Mesendoderm (in vitro differentiated cells): ENCODE data around the gene NKX6-2.
"Not testable (repeated sequence)": the region's sequence is repeated elsewhere in the genome, so short reads cannot be mapped to it uniquely, and the experiment has no call there.

Source experiments
- DNase-seq: peaks from one replicate; pipeline ENCODE4 v3.0.0; 2013
- H2AK5ac ChIP-seq: 2 replicates; pipeline ENCODE4 v1.6.1; 2013; ENCODE audit warnings: low read length, inconsistent platforms
- H2BK120ac ChIP-seq: 2 replicates; pipeline ENCODE4 v1.6.1; 2013; ENCODE audit warnings: low read depth, mild to moderate bottlenecking, low read length, moderate library complexity, mixed read lengths
- H2BK15ac ChIP-seq: replicated peaks from 2 replicates; pipeline ENCODE4 v1.6.1; 2013; ENCODE audit warnings: low read depth, mild to moderate bottlenecking, moderate library complexity
- H2BK5ac ChIP-seq: 2 replicates; pipeline ENCODE4 v1.6.1; 2013; ENCODE audit warnings: low read length, inconsistent platforms
- H3K18ac ChIP-seq: 2 replicates; pipeline ENCODE4 v1.6.1; 2013; ENCODE audit warnings: mild to moderate bottlenecking, low read length, mixed read lengths
- H3K23ac ChIP-seq: one replicate; pipeline ENCODE4 v1.6.1; 2013; ENCODE audit warnings: low read length
- H3K27ac ChIP-seq: 2 replicates; pipeline ENCODE4 v1.5.1; 2013; ENCODE audit warnings: low read depth, mild to moderate bottlenecking, inconsistent platforms, low read length, moderate library complexity
- H3K27me3 ChIP-seq: 2 replicates; pipeline ENCODE4 v1.6.1; 2013; ENCODE audit warnings: low read length, control low read depth, mild to moderate bottlenecking, inconsistent platforms; ENCODE audit not compliant: insufficient read depth, poor library complexity
- H3K36me3 ChIP-seq: 2 replicates; pipeline ENCODE4 v1.6.1; 2013; ENCODE audit warnings: low read length, inconsistent platforms; ENCODE audit not compliant: control insufficient read depth, insufficient read depth
- H3K4ac ChIP-seq: one replicate; pipeline ENCODE4 v1.6.1; 2013; ENCODE audit warnings: low read depth, mild to moderate bottlenecking, low read length, moderate library complexity
- H3K4me1 ChIP-seq: 2 replicates; pipeline ENCODE4 v1.6.1; 2013; ENCODE audit warnings: low read depth, low read length, inconsistent platforms; ENCODE audit not compliant: control insufficient read depth
- H3K4me2 ChIP-seq: 2 replicates; pipeline ENCODE4 v1.6.1; 2013; ENCODE audit warnings: low read length
- H3K4me3 ChIP-seq: 2 replicates; pipeline ENCODE4 v1.5.1; 2013; ENCODE audit warnings: mild to moderate bottlenecking, low read length
- H3K56ac ChIP-seq: one replicate; pipeline ENCODE4 v1.6.1; 2013; ENCODE audit warnings: low read length
- H3K79me1 ChIP-seq: 2 replicates; pipeline ENCODE4 v1.6.1; 2013; ENCODE audit warnings: low read length, inconsistent platforms
- H3K79me2 ChIP-seq: 2 replicates; pipeline ENCODE4 v1.6.1; 2013; ENCODE audit warnings: mild to moderate bottlenecking, low read length; ENCODE audit not compliant: control insufficient read depth, insufficient read depth
- H3K9ac ChIP-seq: 2 replicates; pipeline ENCODE4 v1.6.1; 2013; ENCODE audit warnings: low read length, inconsistent platforms
- H4K5ac ChIP-seq: one replicate; pipeline ENCODE4 v1.6.1; 2013; ENCODE audit warnings: low read length
- H4K8ac ChIP-seq: one replicate; pipeline ENCODE4 v1.6.1; 2013; ENCODE audit warnings: low read depth, mild to moderate bottlenecking, control low read depth, low read length, moderate library complexity
- WGBS: extraction: QIAGEN DNeasy Blood & Tissue Kit; methylation state at CpG from one replicate; pipeline ENCODE4 v1.1.7; 2013; ENCODE audit warnings: low lambda C conversion rate, missing lambda C conversion rate; ENCODE audit not compliant: insufficient coverage; ENCODE audit errors: extremely low coverage; 5-methylcytosine and 5-hydroxymethylcytosine counted together

The NKX6-2 gene

GRCh38 chr10:132743925-132744490 lies 41.9 kb downstream of the NKX6-2 start:
- Histone ChIP-seq H2AK5ac (no peak overlapping the region), H2BK15ac (no peak overlapping the region), H4K8ac (no peak overlapping the region), H4K5ac (no peak overlapping the region), H3K18ac (no peak overlapping the region), H3K27ac (no peak overlapping the region), H2BK5ac (no peak overlapping the region), H3K23ac (no peak overlapping the region), H3K4me1 (no peaks in the 10 kb centered on the region), H3K9ac (no peak overlapping the region), H3K4ac (no peak overlapping the region), H2BK120ac (no peak overlapping the region), H3K79me1 (no peaks in the 10 kb centered on the region), H3K4me3 (no peak overlapping the region), H3K4me2 (no peak overlapping the region), H3K27me3 (no peaks in the 10 kb centered on the region), H3K36me3 (no peaks in the 10 kb centered on the region), H3K79me2 (no peaks in the 10 kb centered on the region), H3K56ac (no peak overlapping the region)
- no CpG with 5 or more reads among the region's 18 CpGs for WGBS
- DNase-seq, result no peak

DNA sequence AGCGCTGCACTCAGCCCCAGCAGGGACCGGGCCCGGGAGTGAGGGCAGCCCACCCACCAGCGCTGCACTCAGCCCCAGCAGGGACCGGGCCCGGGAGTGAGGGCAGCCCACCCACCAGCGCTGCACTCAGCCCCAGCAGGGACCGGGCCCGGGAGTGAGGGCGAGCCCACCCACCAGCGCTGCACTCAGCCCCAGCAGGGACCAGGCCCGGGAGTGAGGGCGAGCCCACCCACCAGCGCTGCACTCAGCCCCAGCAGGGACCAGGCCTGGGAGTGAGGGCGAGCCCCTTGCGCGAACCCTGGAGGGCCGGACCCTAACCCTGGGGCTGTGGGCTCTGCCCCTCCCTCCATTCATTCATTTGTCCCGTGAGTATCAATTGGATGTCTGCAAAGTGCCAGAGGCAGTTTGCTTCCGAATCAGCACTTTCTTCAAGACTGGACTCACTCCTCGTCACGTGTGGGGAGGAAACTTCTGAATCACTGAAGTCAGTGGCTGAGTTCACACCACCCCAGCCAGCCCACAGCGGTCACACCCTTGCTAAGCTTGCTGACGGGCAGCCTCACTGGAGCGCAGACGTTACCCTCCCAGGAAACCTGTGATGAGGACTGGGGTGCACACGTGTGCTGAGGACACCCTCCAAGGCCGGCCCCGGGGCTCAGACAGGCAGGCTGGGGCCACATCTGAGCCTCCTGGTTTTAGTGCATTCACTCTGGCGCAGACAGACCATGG lies 42.6 kb downstream of the NKX6-2 start:
- not testable (repeated sequence) for H2AK5ac ChIP-seq, H3K18ac ChIP-seq, H3K9ac ChIP-seq, H3K79me2 ChIP-seq, H3K27ac ChIP-seq, H3K4ac ChIP-seq, H2BK120ac ChIP-seq, H2BK5ac ChIP-seq, H2BK15ac ChIP-seq, H3K4me3 ChIP-seq, H3K23ac ChIP-seq, H3K4me2 ChIP-seq, H4K5ac ChIP-seq, H3K27me3 ChIP-seq, DNase-seq, H3K56ac ChIP-seq, H4K8ac ChIP-seq, H3K36me3 ChIP-seq, H3K4me1 ChIP-seq, H3K79me1 ChIP-seq
- no CpG with 5 or more reads among the region's 30 CpGs for WGBS

DNA sequence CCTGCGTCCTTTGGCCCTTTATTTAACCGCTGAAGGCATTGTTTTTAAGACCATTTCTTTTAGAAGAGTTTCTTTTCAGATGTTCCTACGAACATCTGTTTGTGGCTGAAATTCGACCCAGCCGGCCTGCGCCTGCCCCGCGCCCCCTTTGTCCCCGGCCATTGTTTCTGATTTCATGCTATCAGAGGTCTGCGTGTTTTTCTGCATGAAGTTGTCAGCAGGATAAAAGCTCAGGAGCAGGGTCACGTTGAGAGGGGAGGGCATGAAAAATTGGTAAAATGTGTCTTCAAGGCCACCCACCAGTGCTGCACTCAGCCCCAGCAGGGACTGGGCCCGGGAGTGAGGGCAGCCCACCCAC lies 43.1 kb downstream of the NKX6-2 start:
- Histone ChIP-seq H3K23ac (no peak overlapping the region), H4K5ac (no peak overlapping the region), H2BK15ac (no peak overlapping the region), H2BK120ac (no peak overlapping the region), H2BK5ac (no peak overlapping the region), H3K4ac (no peak overlapping the region), H3K36me3 (no peaks in the 10 kb centered on the region), H3K4me3 (no peak overlapping the region), H3K27me3 (no peaks in the 10 kb centered on the region), H3K4me2 (no peak overlapping the region), H2AK5ac (no peak overlapping the region), H3K18ac (no peak overlapping the region), H3K9ac (no peak overlapping the region), H3K4me1 (no peaks in the 10 kb centered on the region), H3K56ac (no peak overlapping the region), H3K79me1 (no peaks in the 10 kb centered on the region), H4K8ac (no peak overlapping the region), H3K79me2 (no peaks in the 10 kb centered on the region), H3K27ac (no peak overlapping the region)
- WGBS, result no CpG with 5 or more reads among the region's 12 CpGs
- no peak for DNase-seq

DNA sequence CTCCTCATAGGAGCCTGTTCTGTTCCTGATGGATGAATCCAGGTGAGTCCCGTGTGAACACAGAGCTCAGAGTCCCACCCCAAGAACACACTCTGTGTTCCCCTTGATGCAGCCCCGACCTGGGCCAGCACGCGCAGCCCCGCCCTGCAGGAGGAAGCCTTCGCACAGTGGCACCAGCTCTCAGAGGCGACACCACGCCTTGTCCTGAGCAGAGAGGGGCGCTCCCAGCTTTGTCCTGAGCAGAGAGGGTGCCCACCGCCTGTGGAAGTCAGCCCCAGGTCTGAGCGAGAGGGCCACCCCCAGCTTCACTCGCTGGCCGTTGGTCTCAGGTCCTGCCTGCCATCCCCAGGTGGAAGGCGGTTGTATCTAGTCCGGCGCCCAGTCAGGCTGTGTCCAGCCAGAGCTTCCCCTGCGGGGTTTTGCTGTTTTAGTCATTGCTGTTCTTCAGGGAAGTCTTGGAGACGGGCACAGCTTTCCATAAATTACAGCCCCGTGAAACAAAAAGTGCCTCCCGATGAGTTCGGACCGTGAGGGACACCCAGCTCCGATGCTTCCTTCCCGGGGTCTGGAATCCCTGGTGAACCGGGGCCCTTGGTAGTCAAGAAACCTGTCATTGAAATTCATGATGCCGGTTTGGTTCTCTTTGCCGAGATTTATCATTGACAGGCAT lies 43.6 kb downstream of the NKX6-2 start:
- Histone ChIP-seq H2AK5ac (no peak overlapping the region), H2BK5ac (no peak overlapping the region), H3K4me3 (no peak overlapping the region), H2BK120ac (no peak overlapping the region), H3K36me3 (no peaks in the 10 kb centered on the region), H3K27me3 (no peaks in the 10 kb centered on the region), H3K23ac (no peak overlapping the region), H4K5ac (no peak overlapping the region), H3K79me2 (no peaks in the 10 kb centered on the region), H3K27ac (no peak overlapping the region), H2BK15ac (no peak overlapping the region), H3K4me2 (no peak overlapping the region), H3K56ac (no peak overlapping the region), H3K79me1 (no peaks in the 10 kb centered on the region), H3K4ac (no peak overlapping the region), H3K18ac (no peak overlapping the region), H3K4me1 (no peaks in the 10 kb centered on the region), H4K8ac (no peak overlapping the region), H3K9ac (no peak overlapping the region)
- no peak for DNase-seq
- no CpG with 5 or more reads among the region's 27 CpGs for WGBS

DNA sequence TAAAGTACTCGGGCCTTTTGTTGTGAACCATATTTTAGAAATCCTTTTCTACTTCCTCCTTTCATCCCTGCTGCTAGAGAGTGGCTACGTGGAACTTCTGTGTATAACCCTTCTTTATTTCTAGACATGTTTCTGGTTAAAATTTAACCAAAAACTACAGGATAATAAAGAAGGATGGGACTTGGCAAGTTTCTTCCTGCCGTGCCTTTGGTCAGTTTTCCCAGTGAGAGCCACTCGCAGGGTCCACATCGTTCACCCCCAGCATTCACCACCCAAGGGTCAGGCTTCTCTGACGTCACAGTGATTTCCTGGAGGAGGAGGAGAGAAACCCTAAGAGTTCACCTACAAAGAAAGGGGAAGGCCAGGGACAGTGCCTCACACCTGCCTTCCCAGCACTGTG lies 45.4 kb downstream of the NKX6-2 start:
- WGBS, result no CpG with 5 or more reads among the region's 6 CpGs
- H3K18ac ChIP-seq, result no peak overlapping the region
- H3K9ac ChIP-seq, result no peak overlapping the region
- H3K4me3 ChIP-seq, result no peak overlapping the region
- no peak overlapping the region for H2AK5ac ChIP-seq
- no peak overlapping the region for H3K4ac ChIP-seq
- no peak overlapping the region for H2BK15ac ChIP-seq
- no peak overlapping the region for H4K5ac ChIP-seq
- H3K27me3 ChIP-seq, result no peaks in the 10 kb centered on the region
- no peak overlapping the region for H2BK120ac ChIP-seq
- no peak overlapping the region for H3K23ac ChIP-seq
- no peaks in the 10 kb centered on the region for H3K79me1 ChIP-seq
- DNase-seq, result no peak
- no peaks in the 10 kb centered on the region for H3K79me2 ChIP-seq
- H3K27ac ChIP-seq, result no peak overlapping the region
- no peak overlapping the region for H2BK5ac ChIP-seq
- no peak overlapping the region for H3K4me2 ChIP-seq
- no peaks in the 10 kb centered on the region for H3K4me1 ChIP-seq
- no peak overlapping the region for H4K8ac ChIP-seq
- H3K36me3 ChIP-seq, result no peaks in the 10 kb centered on the region
- no peak overlapping the region for H3K56ac ChIP-seq
